Activated CD8-positive, alpha-beta T cell treated with anti-CD3 and anti-CD28 coated beads for 36 hours (primary cell): ENCODE measurements around the gene SOCS6. TPM values are rescaled to one million over a fixed set of nuclear protein-coding genes. Genes with fewer than 3 reads are reported as not detected.
"Not testable (repeated sequence)": the region's sequence is repeated elsewhere in the genome, so short reads cannot be mapped to it uniquely, and the experiment has no call there.

Experiments used
- ATAC-seq: fragments of 200-7000 bp; cut with Tn5 transposase; one replicate; pipeline ENCODE4 v1.10.0; 2021; ENCODE audit warnings: mild to moderate bottlenecking, moderate library complexity
- CTCF ChIA-PET: fragments of 350-600 bp; sonication (Branson Sonifier 250); formaldehyde crosslinking; loops from one replicate; lab custom pipeline; 2021; ENCODE audit warnings: antibody characterized with exemption; lab: Charles Lee
- POLR2A ChIA-PET: fragments of 350-600 bp; sonication (Branson Sonifier 250); formaldehyde crosslinking; loops from one replicate; lab custom pipeline; 2021; ENCODE audit warnings: antibody characterized with exemption; lab: Charles Lee
- DNase-seq: peaks from one replicate; pipeline ENCODE4 v3.0.0-alpha.2; 2020
- H3K27ac Mint-ChIP-seq: one replicate; pipeline ENCODE4 v1.8.0; 2021; ENCODE audit warnings: mild to moderate bottlenecking, mixed read lengths
- H3K27me3 Mint-ChIP-seq: one replicate; pipeline ENCODE4 v1.8.0; 2021; ENCODE audit warnings: mixed read lengths
- H3K36me3 Mint-ChIP-seq: one replicate; pipeline ENCODE4 v1.8.0; 2021; ENCODE audit warnings: low read depth, mixed read lengths
- H3K4me1 Mint-ChIP-seq: one replicate; pipeline ENCODE4 v1.8.0; 2021; ENCODE audit warnings: low read depth, mixed read lengths
- H3K4me3 Mint-ChIP-seq: one replicate; pipeline ENCODE4 v1.8.0; 2021; ENCODE audit warnings: mild to moderate bottlenecking, moderate library complexity, mixed read lengths
- H3K9me3 Mint-ChIP-seq: one replicate; pipeline ENCODE4 v1.8.0; 2021; ENCODE audit warnings: mixed read lengths
- CTCF ChIP-seq: fragments of 200-600 bp; IDR thresholded peaks from one replicate; pipeline ENCODE4 v1.8.0; 2022; ENCODE audit warnings: antibody characterized with exemption, mild to moderate bottlenecking
- intact Hi-C: fragments of 100-400 bp; cut with micrococcal nuclease; formaldehyde crosslinking; loops from one replicate; pipeline ENCODE4 v1.10.0; 2022
- total RNA-seq, 2 experiments: library from RNA; stranded (reverse); gene quantifications; one replicate each; pipeline ENCODE4 v1.2.3, GENCODE V29; 2021

The SOCS6 gene
- total RNA-seq, 2 experiments from 2014 or later: 0.47 to 0.60 TPM

GRCh38 chr18:70335892-70336726, 47.3 kb downstream of the SOCS6 start:
- Mint-ChIP-seq H3K27ac (no peak overlapping the region), H3K27me3 (peaks cover 2% of the 10 kb centered on the region), H3K9me3 (peaks cover 4% of the 10 kb centered on the region), H3K4me1 (no peaks in the 10 kb centered on the region), H3K4me3 (no peak overlapping the region), H3K36me3 (no peaks in the 10 kb centered on the region)
- ATAC-seq (no peak), DNase-seq (no peak)
- intact Hi-C loops: no loop called here
- ChIA-PET POLR2A (no interaction called here), CTCF (no interaction called here)
- TF ChIP-seq CTCF: no peak

GRCh38 chr18:70337139-70337972, 48.5 kb downstream of the SOCS6 start:
- Mint-ChIP-seq H3K4me3 (no peak overlapping the region), H3K4me1 (no peaks in the 10 kb centered on the region), H3K36me3 (no peaks in the 10 kb centered on the region), H3K27ac (no peak overlapping the region), H3K9me3 (peaks cover 4% of the 10 kb centered on the region), H3K27me3 (peaks cover 2% of the 10 kb centered on the region)
- DNase-seq: no peak
- ChIA-PET POLR2A (no interaction called here), CTCF (no interaction called here)
- ATAC-seq: no peak
- TF ChIP-seq CTCF: no peak
- intact Hi-C loops: no loop called here

GRCh38 chr18:70338890-70339289, 50.0 kb downstream of the SOCS6 start:
- Mint-ChIP-seq H3K36me3 (no peaks in the 10 kb centered on the region), H3K27me3 (peaks cover 2% of the 10 kb centered on the region), H3K4me1 (no peaks in the 10 kb centered on the region), H3K4me3 (no peak overlapping the region), H3K27ac (no peak overlapping the region), H3K9me3 (peaks cover 4% of the 10 kb centered on the region)
- intact Hi-C loops: no loop called here
- no peak for DNase-seq
- POLR2A ChIA-PET: no interaction called here
- TF ChIP-seq CTCF: no peak
- CTCF ChIA-PET: no interaction called here
- ATAC-seq: no peak

- no peak for TF ChIP-seq CTCF
- H3K27ac Mint-ChIP-seq: no peak overlapping the region
- no peak overlapping the region for H3K4me3 Mint-ChIP-seq
- intact Hi-C loops: no loop called here
- ChIA-PET CTCF (no interaction called here), POLR2A (interaction anchor here (0.6 kb wide), 1 partner anchor 26 kb away, joined by 3 read pairs; no protein-coding TSS in a partner anchor)
- H3K36me3 Mint-ChIP-seq: no peaks in the 10 kb centered on the region
- DNase-seq (no peak), ATAC-seq (no peak)
- no peaks in the 10 kb centered on the region for H3K4me1 Mint-ChIP-seq
- H3K9me3 Mint-ChIP-seq: peaks cover under 1% of the 10 kb centered on the region
- peaks cover 2% of the 10 kb centered on the region for H3K27me3 Mint-ChIP-seq
Observed at GRCh38 chr18:70339915-70340314, 51.1 kb downstream of the SOCS6 start.

GRCh38 chr18:70348481-70348880, 59.6 kb downstream of the SOCS6 start:
- H3K9me3 Mint-ChIP-seq, H3K27ac Mint-ChIP-seq, ATAC-seq, H3K36me3 Mint-ChIP-seq, H3K4me1 Mint-ChIP-seq, CTCF ChIA-PET, POLR2A ChIA-PET, intact Hi-C loops, H3K4me3 Mint-ChIP-seq, H3K27me3 Mint-ChIP-seq, DNase-seq: not testable (repeated sequence)
